HTR-8/SVneo (cell line): ENCODE measurements around the gene NFKB1.

ENCODE experiments used
- DNase-seq: peaks from one replicate; pipeline ENCODE4 v3.0.0; 2011; ENCODE audit warnings: low spot score, mixed read lengths; ENCODE audit not compliant: insufficient read length
- FAIRE-seq: peaks from 2 replicates; lab custom pipeline; 2011; peaks lifted over from hg19 to GRCh38; lab: Jason Lieb, UNC

The NFKB1 gene

DNA sequence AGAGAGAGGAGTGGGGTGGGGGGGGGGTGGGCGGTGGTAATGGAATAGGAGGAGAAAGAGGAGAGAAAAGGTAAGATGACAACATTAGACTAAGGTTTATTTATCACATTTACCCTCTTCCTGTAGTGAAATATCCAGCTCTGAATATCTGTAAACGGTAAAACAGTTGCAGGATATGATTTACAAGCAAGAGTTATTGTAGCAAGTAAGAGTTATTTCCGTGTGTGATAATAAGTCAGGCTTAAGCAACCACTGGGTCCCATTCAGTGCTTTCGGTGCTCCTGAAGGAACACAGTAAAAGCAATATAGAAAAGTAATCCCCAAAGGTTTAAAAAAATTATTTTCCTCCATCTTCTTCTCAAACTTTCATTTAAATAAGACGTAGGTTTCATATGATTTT lies 156.0 kb downstream of the NFKB1 start:
- DNase-seq (no peak), FAIRE-seq (no peak)

DNA sequence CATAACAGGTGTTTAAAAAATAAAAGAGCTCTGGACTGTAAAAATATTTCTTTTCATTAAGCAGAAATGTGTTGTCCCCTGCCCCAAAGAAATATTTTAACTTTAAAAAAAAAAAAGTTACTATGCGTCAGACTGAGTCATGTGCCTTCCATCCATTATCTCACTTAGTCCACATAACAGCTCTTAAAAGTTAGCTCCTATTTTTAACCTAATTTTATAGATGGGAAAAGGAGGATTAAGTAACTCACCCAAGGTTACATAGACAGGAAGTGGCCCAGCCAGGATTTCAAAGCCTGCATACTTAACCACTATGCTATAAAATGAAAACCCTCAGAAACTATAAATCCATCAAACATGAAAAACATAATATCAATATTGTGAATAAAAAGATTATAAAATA lies 161.9 kb downstream of the NFKB1 start:
- DNase-seq, result peak; percentile 9
- FAIRE-seq, result no peak

DNA sequence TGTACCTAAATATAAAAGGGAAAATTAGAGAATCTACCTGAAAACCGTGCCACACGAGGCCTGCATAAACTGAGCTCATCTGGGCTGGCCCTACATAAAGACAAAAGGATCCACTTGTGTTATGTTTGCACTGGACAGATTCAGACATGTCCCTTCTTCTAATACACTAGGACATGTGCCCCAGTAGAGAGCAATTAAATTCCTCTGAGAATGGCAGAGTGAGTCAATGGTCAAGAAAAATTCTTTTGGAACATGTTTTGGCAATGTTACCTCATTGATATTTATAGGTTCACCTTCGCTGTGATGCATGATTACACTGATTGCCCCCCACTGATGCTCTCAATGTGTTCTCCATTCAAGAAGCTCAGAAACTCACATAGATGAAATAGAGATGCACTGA lies 164.4 kb downstream of the NFKB1 start:
- DNase-seq, result no peak

More for the DNA sequence above, 164.4 kb downstream of the NFKB1 start:
- no peak for FAIRE-seq
